Stimulated activated CD8-positive, alpha-beta memory T cell treated with anti-CD3 and anti-CD28 coated beads, Interleukin-15, amount 100 ng/mL, for 1 hour (primary cell): ENCODE results near the gene TRAF3.

Experiments
- DNase-seq: peaks from one replicate; pipeline ENCODE4 v3.0.0-alpha.2; 2020; ENCODE audit warnings: low read depth

The TRAF3 gene

DNA sequence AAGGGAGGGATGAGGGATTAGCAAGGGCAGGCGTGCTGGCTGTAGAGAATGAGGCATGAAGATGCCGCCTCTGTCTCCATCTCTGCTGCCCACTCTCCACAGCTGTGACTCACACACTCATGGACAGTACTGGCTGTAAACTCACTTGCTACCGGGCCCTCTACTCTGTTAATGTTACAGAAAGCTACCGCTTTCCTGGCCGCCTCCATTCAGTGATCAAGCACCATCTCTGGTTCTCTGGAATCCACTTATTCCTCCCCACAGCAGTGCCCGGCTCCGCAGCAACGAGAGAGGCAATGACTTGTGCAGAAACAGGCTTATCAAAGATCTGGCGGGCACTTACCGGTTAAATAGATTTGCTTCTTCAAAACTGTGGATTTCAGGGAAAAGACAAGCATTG, 180.0 kb downstream of the TRAF3 start:
- no peak for DNase-seq

DNA sequence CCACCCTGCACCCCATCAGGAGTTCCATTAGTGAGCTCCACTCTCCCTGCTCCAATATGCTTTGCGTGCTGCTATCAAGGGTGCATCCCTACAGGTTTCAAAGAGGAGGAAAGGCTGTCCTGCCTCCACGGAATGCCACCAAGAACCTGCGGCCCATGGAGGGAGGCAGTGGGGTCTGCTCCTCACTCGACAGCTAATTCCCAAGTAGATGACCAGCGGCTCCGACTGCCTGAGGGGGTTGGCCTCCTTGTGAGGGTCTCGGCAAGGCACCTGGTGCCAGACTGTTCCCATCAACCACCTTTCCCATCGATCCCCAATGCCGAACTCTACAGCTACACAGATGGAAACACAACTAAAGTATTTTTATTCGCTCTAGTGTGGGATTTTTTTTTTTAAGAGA, 181.2 kb downstream of the TRAF3 start:
- DNase-seq: no peak
